B cell (primary cell): Measurements from ENCODE around the gene INCA1. TPM values are rescaled to one million over a fixed set of nuclear protein-coding genes. Genes with fewer than 3 reads are reported as not detected.

ENCODE experiments used
- ATAC-seq: fragments of 200-7000 bp; cut with Tn5 transposase; one replicate; pipeline ENCODE4 v1.10.0; 2021; ENCODE audit warnings: low read depth, mild to moderate bottlenecking, moderate number of reproducible peaks, moderate library complexity
- CTCF ChIA-PET: fragments of 350-600 bp; sonication (Branson Sonifier 250); formaldehyde crosslinking; loops from one replicate; lab custom pipeline; 2021; ENCODE audit warnings: antibody characterized with exemption, inconsistent platforms; lab: Charles Lee
- POLR2A ChIA-PET: fragments of 350-600 bp; sonication (Branson Sonifier 250); formaldehyde crosslinking; loops from one replicate; lab custom pipeline; 2021; ENCODE audit warnings: antibody characterized with exemption; lab: Charles Lee
- DNase-seq: peaks from one replicate; pipeline ENCODE4 v3.0.0; 2013
- H2AFZ ChIP-seq: 2 replicates; pipeline ENCODE4 v1.6.1; 2012; ENCODE audit warnings: mild to moderate bottlenecking, low read depth, low read length; ENCODE audit not compliant: insufficient read depth, poor library complexity, severe bottlenecking
- H3K27ac ChIP-seq, 2 donors: 1 replicate in 1 of 2; 2 replicates in 1 of 2; pipeline ENCODE4 v1.5.1; 2012 to 2013; ENCODE audit warnings: low read length in 2 of 2, mild to moderate bottlenecking in 2 of 2, moderate library complexity in 1 of 2
- H3K27me3 ChIP-seq, 4 experiments: fragments of 200-600 bp in 1 of 4; sonication (generic) in 1 of 4; replicated peaks in 1 of 4; 1 replicate in 2 of 4; 2 replicates in 2 of 4; pipeline versions ENCODE4 v1.6.1 to v1.7.0; 2013 to 2016; ENCODE audit warnings: low read length in 3 of 4, mild to moderate bottlenecking in 2 of 4, mixed read lengths in 1 of 4, moderate library complexity in 1 of 4; ENCODE audit not compliant: insufficient read depth in 4 of 4, control insufficient read depth in 3 of 4; ENCODE audit errors: control extremely low read depth in 1 of 4
- H3K36me3 ChIP-seq, 2 experiments: replicated peaks in 1 of 2; 1 replicate in 1 of 2; 2 replicates in 1 of 2; pipeline versions ENCODE4 v1.6.1 to v1.7.1; 2013; ENCODE audit warnings: low read length in 1 of 2; ENCODE audit not compliant: insufficient read depth in 2 of 2, control insufficient read depth in 1 of 2; ENCODE audit errors: control extremely low read depth in 1 of 2, extremely low read depth in 1 of 2
- H3K4me1 ChIP-seq, 2 donors: fragments of 200-600 bp in 1 of 2; sonication (generic) in 1 of 2; 1 replicate in 1 of 2; 2 replicates in 1 of 2; pipeline versions ENCODE4 v1.5.1 to v1.6.1; 2013 to 2017; ENCODE audit warnings: low read length in 2 of 2; ENCODE audit not compliant: control insufficient read depth in 2 of 2, insufficient read depth in 2 of 2
- H3K4me2 ChIP-seq: replicated peaks from 2 replicates; pipeline ENCODE3; 2012; ENCODE audit warnings: mild to moderate bottlenecking, low read depth, low read length; ENCODE audit not compliant: poor library complexity, severe bottlenecking
- H3K4me3 ChIP-seq, 5 experiments: fragments of 200-600 bp in 1 of 5; sonication (generic) in 1 of 5; 1 replicate in 3 of 5; 2 replicates in 2 of 5; pipeline versions ENCODE4 v1.5.1 to v1.7.0; 2011 to 2016; ENCODE audit warnings: low read length in 4 of 5, mild to moderate bottlenecking in 4 of 5, low read depth in 2 of 5, control low read depth in 1 of 5, moderate library complexity in 1 of 5; ENCODE audit not compliant: insufficient read depth in 1 of 5; ENCODE audit errors: control extremely low read depth in 1 of 5, extremely low read depth in 1 of 5
- H3K79me2 ChIP-seq: fragments of 200-600 bp; sonication (generic); one replicate; pipeline ENCODE4 v1.6.0; 2016; ENCODE audit warnings: low read length; ENCODE audit not compliant: control insufficient read depth, insufficient read depth
- H3K9ac ChIP-seq: fragments of 200-600 bp; sonication (generic); 2 replicates; pipeline ENCODE4 v1.6.1; 2017; ENCODE audit warnings: mild to moderate bottlenecking, low read length, moderate library complexity
- H3K9me3 ChIP-seq, 3 donors: one replicate each; pipeline versions ENCODE4 v1.6.1 to v1.7.1; 2013; ENCODE audit warnings: low read length in 2 of 3; ENCODE audit not compliant: control insufficient read depth in 2 of 3, insufficient read depth in 1 of 3; ENCODE audit errors: control extremely low read depth in 1 of 3
- H4K20me1 ChIP-seq: 2 replicates; pipeline ENCODE4 v1.6.0; 2012; ENCODE audit warnings: mild to moderate bottlenecking, low read length; ENCODE audit not compliant: insufficient read depth, control insufficient read depth, poor library complexity, severe bottlenecking
- H3K27ac Mint-ChIP-seq: one replicate; pipeline ENCODE4 v1.8.0; 2021; ENCODE audit warnings: mixed read lengths
- H3K27me3 Mint-ChIP-seq: one replicate; pipeline ENCODE4 v1.8.0; 2021; ENCODE audit warnings: mixed read lengths
- H3K4me1 Mint-ChIP-seq: one replicate; pipeline ENCODE4 v1.8.0; 2021; ENCODE audit warnings: mixed read lengths
- H3K4me3 Mint-ChIP-seq: one replicate; pipeline ENCODE4 v1.8.0; 2021; ENCODE audit warnings: mixed read lengths
- H3K9me3 Mint-ChIP-seq: one replicate; pipeline ENCODE4 v1.8.0; 2022; ENCODE audit warnings: mixed read lengths; ENCODE audit not compliant: insufficient read depth
- EZH2 ChIP-seq: IDR thresholded peaks from 2 replicates; pipeline ENCODE4 v1.6.1; 2012; ENCODE audit warnings: borderline replicate concordance, low read depth, mild to moderate bottlenecking, moderate library complexity, low read length; ENCODE audit not compliant: insufficient read depth, poor library complexity, severe bottlenecking
- WGBS: methylation state at CpG from one replicate; pipeline ENCODE4 v1.1.5; 2013; ENCODE audit warnings: missing lambda C conversion rate; ENCODE audit not compliant: insufficient coverage; 5-methylcytosine and 5-hydroxymethylcytosine counted together
- intact Hi-C: fragments of 100-400 bp; cut with micrococcal nuclease; formaldehyde crosslinking; loops from one replicate; pipeline ENCODE4 v1.10.0; 2022
- polyA plus RNA-seq: library from polyadenylated mRNA; depleted of rRNA; stranded (reverse); fragments of >200 nt; gene quantifications from 2 replicates; pipeline ENCODE4 v1.2.3, GENCODE V29; 2012
- total RNA-seq, 2 donors: library from RNA; stranded (reverse); fragments of 120-200 nt in 1 of 2; gene quantifications; 1 replicate in 1 of 2; 2 replicates in 1 of 2; pipeline versions ENCODE4 v1.2.3 to v1.2.4, GENCODE V29; 2013 to 2022
- TF ChIP-seq, protein P1 (sequence below): fragments of 200-600 bp; IDR thresholded peaks from one replicate; pipeline ENCODE4 v1.8.0; 2022; ENCODE audit warnings: antibody characterized with exemption, mild to moderate bottlenecking

INCA1 gene
- total and polyA plus RNA-seq, 2 donors (not counting 1 experiment from before 2014, with no cell fraction given): 0.30 to 0.60 TPM

DNA sequence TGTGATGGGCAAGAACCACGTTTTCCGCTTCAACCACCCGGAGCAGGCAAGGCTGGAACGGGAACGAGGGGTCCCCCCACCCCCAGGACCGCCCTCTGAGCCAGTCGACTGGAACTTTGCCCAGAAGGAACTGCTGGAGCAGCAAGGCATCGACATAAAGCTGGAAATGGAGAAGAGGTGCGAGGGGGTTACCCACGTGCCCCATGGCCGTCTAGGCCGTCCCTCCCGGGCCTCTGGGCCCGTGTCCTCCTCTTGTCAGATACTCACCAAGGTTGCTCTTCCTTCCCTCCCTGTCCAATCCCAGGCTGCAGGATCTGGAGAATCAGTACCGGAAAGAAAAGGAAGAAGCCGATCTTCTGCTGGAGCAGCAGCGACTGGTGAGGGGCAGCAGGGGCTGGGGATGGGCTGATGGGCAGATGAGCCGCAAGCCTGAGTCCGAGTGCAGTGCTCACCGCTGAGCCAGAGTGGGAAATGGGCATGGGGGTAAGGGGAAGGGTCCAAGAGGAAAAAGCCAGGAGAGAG lies 23.2 kb upstream of the INCA1 start:
- 97% methylated on average over 15 of the region's 20 CpGs for WGBS
- H3K4me3 ChIP-seq: no peak overlapping the region
- ATAC-seq (no peak), DNase-seq (no peak)
- Mint-ChIP-seq H3K4me1 (peaks cover 13% of the 10 kb centered on the region), H3K27me3 (no peaks in the 10 kb centered on the region), H3K27ac (no peak overlapping the region), H3K4me3 (no peak overlapping the region), H3K9me3 (no peaks in the 10 kb centered on the region)
- POLR2A ChIA-PET: no interaction called here
- H3K27me3 ChIP-seq: peaks cover 0 to 28% (median 1%) of the 10 kb centered on the region in 4 experiments
- peaks cover 6 to 14% of the 10 kb centered on the region in 2 donors for H3K4me1 ChIP-seq
- no peak overlapping the region for H3K4me2 ChIP-seq
- no peak overlapping the region for H2AFZ ChIP-seq
- no peak for TF ChIP-seq EZH2
- TF ChIP-seq, protein P1, sequence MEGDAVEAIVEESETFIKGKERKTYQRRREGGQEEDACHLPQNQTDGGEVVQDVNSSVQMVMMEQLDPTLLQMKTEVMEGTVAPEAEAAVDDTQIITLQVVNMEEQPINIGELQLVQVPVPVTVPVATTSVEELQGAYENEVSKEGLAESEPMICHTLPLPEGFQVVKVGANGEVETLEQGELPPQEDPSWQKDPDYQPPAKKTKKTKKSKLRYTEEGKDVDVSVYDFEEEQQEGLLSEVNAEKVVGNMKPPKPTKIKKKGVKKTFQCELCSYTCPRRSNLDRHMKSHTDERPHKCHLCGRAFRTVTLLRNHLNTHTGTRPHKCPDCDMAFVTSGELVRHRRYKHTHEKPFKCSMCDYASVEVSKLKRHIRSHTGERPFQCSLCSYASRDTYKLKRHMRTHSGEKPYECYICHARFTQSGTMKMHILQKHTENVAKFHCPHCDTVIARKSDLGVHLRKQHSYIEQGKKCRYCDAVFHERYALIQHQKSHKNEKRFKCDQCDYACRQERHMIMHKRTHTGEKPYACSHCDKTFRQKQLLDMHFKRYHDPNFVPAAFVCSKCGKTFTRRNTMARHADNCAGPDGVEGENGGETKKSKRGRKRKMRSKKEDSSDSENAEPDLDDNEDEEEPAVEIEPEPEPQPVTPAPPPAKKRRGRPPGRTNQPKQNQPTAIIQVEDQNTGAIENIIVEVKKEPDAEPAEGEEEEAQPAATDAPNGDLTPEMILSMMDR: no peak
- no peak overlapping the region for H3K9ac ChIP-seq
- H4K20me1 ChIP-seq: no peaks in the 10 kb centered on the region
- no peaks in the 10 kb centered on the region for H3K79me2 ChIP-seq
- H3K27ac ChIP-seq: no peak overlapping the region
- CTCF ChIA-PET: interaction anchor here (1.5 to 7.0 kb wide), 2 partner anchors 9 to 14 kb away, joined by 5 to 34 read pairs; no protein-coding TSS in a partner anchor
- intact Hi-C loops: no loop called here
- H3K9me3 ChIP-seq: peaks cover 0 to 9% (median 0%) of the 10 kb centered on the region in 3 donors
- peaks cover 3 to 5% of the 10 kb centered on the region in 2 experiments for H3K36me3 ChIP-seq

DNA sequence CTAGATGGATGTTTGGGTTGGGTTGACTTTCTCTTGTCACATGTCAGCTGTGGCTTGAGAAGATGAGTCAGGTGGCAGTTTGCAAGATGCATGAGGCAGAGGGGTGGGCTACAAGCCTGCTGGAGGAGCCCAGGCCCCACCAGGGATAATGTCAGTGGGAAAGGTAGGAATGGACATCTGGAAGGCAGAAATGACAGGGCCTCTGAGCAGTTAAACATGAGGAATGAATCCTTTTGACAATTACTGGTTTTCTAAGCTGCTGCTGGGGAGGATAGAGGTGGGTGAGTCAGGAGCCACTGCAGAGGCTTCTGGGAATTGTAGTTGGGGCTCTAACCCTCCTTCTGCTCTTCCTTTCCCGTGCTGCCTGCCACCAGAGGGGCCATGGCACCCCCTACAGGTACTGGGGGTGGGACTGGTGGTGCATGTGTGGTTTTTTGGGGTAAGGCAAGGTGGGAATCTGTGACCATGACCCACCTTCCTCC lies 22.2 kb upstream of the INCA1 start:
- Histone ChIP-seq H3K4me1 (peaks cover 6 to 14% of the 10 kb centered on the region in 2 donors), H3K79me2 (no peaks in the 10 kb centered on the region), H4K20me1 (no peaks in the 10 kb centered on the region), H3K4me3 (no peak overlapping the region), H3K27me3 (peaks cover 0 to 32% (median 1%) of the 10 kb centered on the region in 4 experiments), H3K4me2 (no peak overlapping the region), H2AFZ (no peak overlapping the region), H3K27ac (no peak overlapping the region), H3K9ac (no peak overlapping the region), H3K36me3 (peaks cover 3 to 6% of the 10 kb centered on the region in 2 experiments), H3K9me3 (peaks cover 0 to 9% (median 0%) of the 10 kb centered on the region in 3 donors)
- no peak for TF ChIP-seq EZH2
- TF ChIP-seq, protein P1: no peak
- H3K4me1 Mint-ChIP-seq: peaks cover 13% of the 10 kb centered on the region
- H3K4me3 Mint-ChIP-seq: no peak overlapping the region
- CTCF ChIA-PET: interaction anchor here (1.0 to 7.0 kb wide), 7 partner anchors 10 to 110 kb away, joined by 3 to 34 read pairs (median 6); partner anchors contain the start of genes INCA1 and KIF1C
- H3K9me3 Mint-ChIP-seq: no peaks in the 10 kb centered on the region
- no peaks in the 10 kb centered on the region for H3K27me3 Mint-ChIP-seq
- WGBS: no CpG with 5 or more reads among the region's 1 CpG
- ATAC-seq: peak; percentile 52
- intact Hi-C loops: loop anchor here (1.0 to 5.0 kb wide), 4 partner anchors 37 to 110 kb away; partner anchors contain the start of genes PFN1 and SPAG7
- H3K27ac Mint-ChIP-seq: peak overlapping the region; percentile 50
- peak; percentile 62 for DNase-seq
- POLR2A ChIA-PET: interaction anchor here (0.9 kb wide), 1 partner anchor 52 kb away, joined by 4 read pairs; the partner anchor contains the start of gene SPAG7
